Left ventricle myocardium inferior (tissue), 1 donor: ENCODE results near the gene UBE2Q1. TPM values are rescaled to one million over a fixed set of nuclear protein-coding genes. Genes with fewer than 3 reads are reported as not detected.

Source experiments
- DNase-seq: peaks from one replicate; pipeline ENCODE4 v3.0.0-alpha.2; 2020
- H3K27ac ChIP-seq: fragments of 200-600 bp; replicated peaks from 2 replicates; pipeline ENCODE4 v1.8.0; 2021
- H3K27me3 ChIP-seq: fragments of 200-600 bp; 2 replicates; pipeline ENCODE4 v1.8.0; 2021; ENCODE audit warnings: low read depth
- H3K36me3 ChIP-seq: fragments of 200-600 bp; 2 replicates; pipeline ENCODE4 v1.8.0; 2021
- H3K4me1 ChIP-seq: fragments of 200-600 bp; 2 replicates; pipeline ENCODE4 v1.8.0; 2021
- H3K4me3 ChIP-seq: fragments of 200-600 bp; 2 replicates; pipeline ENCODE4 v1.8.0; 2021; ENCODE audit warnings: mild to moderate bottlenecking, moderate library complexity
- H3K9me3 ChIP-seq: fragments of 200-600 bp; replicated peaks from 2 replicates; pipeline ENCODE4 v1.8.0; 2021
- CTCF ChIP-seq: fragments of 200-600 bp; IDR thresholded peaks from 2 replicates; pipeline ENCODE4 v1.8.0; 2021; ENCODE audit warnings: antibody characterized with exemption, mild to moderate bottlenecking, borderline replicate concordance
- intact Hi-C: fragments of 100-400 bp; cut with micrococcal nuclease; formaldehyde crosslinking; loops from one replicate; pipeline ENCODE4 v1.11.0; 2022
- total RNA-seq: library from RNA; stranded (reverse); fragmentation: NEBNext Ultra II Directional; extraction: Animal tissue kit (Norgen Biotek cat#: 25700); gene quantifications from one replicate; pipeline ENCODE4 v1.2.1, GENCODE V29; 2021
- donor health status: DM: no; HTN: yes; CAD: no; lungs with severe emphysema.

Gene UBE2Q1
- total RNA-seq, 1 donor from 2014 or later = 57.0 TPM

DNA sequence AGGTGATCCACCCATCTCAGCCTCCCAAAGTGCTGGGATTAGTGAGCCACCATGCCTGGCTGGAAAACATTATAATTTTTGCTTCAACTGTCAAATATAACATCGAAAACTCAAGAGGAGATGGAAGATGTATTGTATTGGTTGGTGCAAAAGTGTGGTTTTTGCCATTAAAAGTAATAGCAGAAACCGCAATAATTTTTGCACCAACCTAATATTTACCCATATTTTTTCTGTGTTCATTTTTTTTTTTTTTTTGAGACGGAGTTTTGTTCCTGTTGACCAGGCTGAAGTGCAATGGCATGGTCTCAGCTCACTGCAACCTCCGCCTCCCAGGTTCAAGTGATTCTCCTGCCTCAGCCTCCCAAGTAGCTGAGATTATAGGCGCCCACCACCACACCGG is 29.2 kb downstream of the UBE2Q1 start:
- no peaks in the 10 kb centered on the region for H3K9me3 ChIP-seq
- intact Hi-C loops = no loop called here
- no peaks in the 10 kb centered on the region for H3K4me1 ChIP-seq
- DNase-seq = no peak
- H3K27ac ChIP-seq = no peak overlapping the region
- H3K36me3 ChIP-seq = no peaks in the 10 kb centered on the region
- H3K4me3 ChIP-seq = no peak overlapping the region
- no peaks in the 10 kb centered on the region for H3K27me3 ChIP-seq
- no peak for TF ChIP-seq CTCF

DNA sequence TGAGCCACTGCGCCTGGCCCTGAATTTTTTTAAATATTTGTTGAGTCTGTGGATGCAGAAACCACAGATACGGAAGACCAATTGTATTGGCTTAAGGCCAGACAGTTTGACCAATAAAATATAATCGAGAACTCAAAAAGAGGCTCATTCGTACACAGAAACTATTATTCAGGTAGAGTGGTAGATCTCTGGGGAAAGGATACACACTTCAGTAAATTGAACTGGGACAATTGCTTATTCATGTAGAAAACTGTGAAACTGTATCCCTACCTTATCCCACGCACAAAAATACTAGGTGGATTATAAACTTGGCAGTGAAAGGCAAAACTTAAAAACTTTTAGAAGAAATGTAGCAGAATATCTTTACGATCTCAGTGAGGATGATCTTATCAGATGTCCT is 31.3 kb downstream of the UBE2Q1 start:
- Histone ChIP-seq H3K36me3 (peaks cover 4% of the 10 kb centered on the region), H3K4me3 (no peak overlapping the region), H3K4me1 (no peaks in the 10 kb centered on the region), H3K27ac (no peak overlapping the region), H3K9me3 (no peaks in the 10 kb centered on the region), H3K27me3 (no peaks in the 10 kb centered on the region)
- intact Hi-C loops = no loop called here
- no peak for DNase-seq
- TF ChIP-seq CTCF = no peak

GRCh38 chr1:154524881-154525280 is 33.6 kb downstream of the UBE2Q1 start:
- H3K4me3 ChIP-seq = no peak overlapping the region
- DNase-seq = no peak

DNA sequence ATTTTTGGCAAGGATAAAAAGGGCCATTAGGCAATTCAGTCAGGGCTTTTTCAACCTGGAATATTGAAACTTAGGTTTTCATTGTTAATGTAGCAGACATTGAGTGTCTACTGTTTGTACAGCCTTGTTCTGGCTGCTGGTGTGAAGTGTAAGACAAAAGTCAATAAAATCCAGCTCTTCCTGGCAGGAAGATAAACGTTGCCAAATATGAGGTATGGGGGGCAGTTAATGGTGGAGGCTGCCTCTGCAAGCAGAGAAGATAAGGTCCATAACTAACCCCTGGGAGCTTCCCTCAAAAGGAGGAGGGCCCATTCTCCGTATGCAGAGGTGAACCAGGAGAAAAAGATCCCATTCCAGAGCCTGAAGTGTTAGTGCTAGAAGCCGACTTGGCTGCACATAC is 36.8 kb downstream of the UBE2Q1 start:
- no peaks in the 10 kb centered on the region for H3K9me3 ChIP-seq
- peaks cover 4% of the 10 kb centered on the region for H3K36me3 ChIP-seq
- H3K4me3 ChIP-seq = no peak overlapping the region
- intact Hi-C loops = no loop called here
- no peak overlapping the region for H3K27ac ChIP-seq
- peaks cover 27% of the 10 kb centered on the region for H3K4me1 ChIP-seq
- DNase-seq = no peak
- TF ChIP-seq CTCF = no peak
- H3K27me3 ChIP-seq = no peaks in the 10 kb centered on the region

More at GRCh38 chr1:154524881-154525280, 33.6 kb downstream of the UBE2Q1 start:
- Histone ChIP-seq H3K27ac (no peak overlapping the region), H3K36me3 (peaks cover 4% of the 10 kb centered on the region), H3K4me1 (peaks cover 20% of the 10 kb centered on the region), H3K27me3 (no peaks in the 10 kb centered on the region), H3K9me3 (no peaks in the 10 kb centered on the region)
- intact Hi-C loops = no loop called here
- no peak for TF ChIP-seq CTCF

DNA sequence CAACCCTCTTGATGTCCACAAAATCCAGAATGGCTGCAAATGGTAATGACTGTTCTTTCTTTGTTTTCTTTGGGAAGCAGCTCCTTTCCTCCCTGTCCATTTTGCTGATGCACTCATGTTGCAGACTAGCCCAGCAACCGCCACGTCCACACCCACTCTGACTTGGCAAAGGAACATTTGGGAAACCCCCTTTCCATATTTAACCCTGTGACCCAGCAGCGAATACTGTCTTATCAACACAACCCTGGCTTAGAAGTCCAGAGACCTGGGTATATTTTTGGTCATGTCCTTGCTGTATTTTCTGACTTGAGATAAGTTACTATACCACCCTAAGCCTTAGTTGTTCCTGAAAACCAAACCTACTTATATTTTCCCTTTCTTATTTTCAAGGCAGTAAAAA is 38.1 kb downstream of the UBE2Q1 start:
- intact Hi-C loops = no loop called here
- no peaks in the 10 kb centered on the region for H3K27me3 ChIP-seq

More for the DNA sequence above, 38.1 kb downstream of the UBE2Q1 start:
- H3K9me3 ChIP-seq = no peaks in the 10 kb centered on the region
- peaks cover 27% of the 10 kb centered on the region for H3K4me1 ChIP-seq
- DNase-seq = peak; percentile 28
- H3K36me3 ChIP-seq = peaks cover 4% of the 10 kb centered on the region
- no peak for TF ChIP-seq CTCF
- H3K4me3 ChIP-seq = no peak overlapping the region
- H3K27ac ChIP-seq = peak overlapping the region; percentile 34
